Upper lobe of left lung (tissue), 4 donors: Measurements from ENCODE around the gene HAAO.

ENCODE experiments used
- POLR2A ChIP-seq, 4 donors: fragments of 450-650 bp; IDR thresholded peaks; one replicate each; pipeline ENCODE4 v1.5.1; 2016 to 2017; ENCODE audit warnings: antibody characterized with exemption in 4 of 4, mild to moderate bottlenecking in 2 of 4
- POLR2AphosphoS5 ChIP-seq, 2 donors: sonication (generic); formaldehyde crosslinking; IDR thresholded peaks; one replicate each; pipeline ENCODE4 v1.5.1; 2017; ENCODE audit warnings: antibody characterized with exemption in 2 of 2
- TF ChIP-seq, protein P1 (sequence below), 6 experiments: fragments of 450-650 bp in 4 of 6; fragments of 200-600 bp in 2 of 6; sonication (generic) in 2 of 6; IDR thresholded peaks; one replicate each; pipeline ENCODE4 v1.5.1; 2016 to 2019; ENCODE audit warnings: antibody characterized with exemption in 6 of 6

DNA sequence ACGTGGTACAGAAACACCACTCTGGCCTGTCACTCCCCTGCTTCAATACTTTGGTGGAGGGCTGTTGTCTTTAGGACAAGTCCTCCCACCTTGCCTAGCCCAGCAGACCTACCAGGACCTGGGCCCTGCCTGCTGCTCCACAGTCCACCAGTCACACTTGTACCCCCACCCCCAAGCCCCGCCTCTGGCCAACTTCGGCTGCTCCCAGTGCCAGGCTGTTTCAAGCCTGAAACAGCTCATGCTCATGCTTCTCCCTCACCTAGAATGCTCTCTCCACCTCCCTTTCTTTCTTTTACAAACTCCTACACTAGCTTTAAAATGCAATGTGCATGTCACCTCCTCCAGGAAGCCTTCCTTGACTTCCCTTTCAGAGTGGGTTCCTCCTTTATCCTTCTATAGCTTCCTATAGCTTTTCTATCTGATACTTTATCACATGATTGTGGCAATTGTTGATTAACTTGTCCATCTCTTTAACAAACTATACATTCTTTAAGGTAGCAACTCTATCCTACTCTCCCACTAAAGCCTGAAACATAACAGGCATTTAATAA, 23.6 kb downstream of the HAAO start:
- TF ChIP-seq POLR2AphosphoS5 (IDR thresholded peaks at IDR 0.05): no peak
- TF ChIP-seq, protein P1, sequence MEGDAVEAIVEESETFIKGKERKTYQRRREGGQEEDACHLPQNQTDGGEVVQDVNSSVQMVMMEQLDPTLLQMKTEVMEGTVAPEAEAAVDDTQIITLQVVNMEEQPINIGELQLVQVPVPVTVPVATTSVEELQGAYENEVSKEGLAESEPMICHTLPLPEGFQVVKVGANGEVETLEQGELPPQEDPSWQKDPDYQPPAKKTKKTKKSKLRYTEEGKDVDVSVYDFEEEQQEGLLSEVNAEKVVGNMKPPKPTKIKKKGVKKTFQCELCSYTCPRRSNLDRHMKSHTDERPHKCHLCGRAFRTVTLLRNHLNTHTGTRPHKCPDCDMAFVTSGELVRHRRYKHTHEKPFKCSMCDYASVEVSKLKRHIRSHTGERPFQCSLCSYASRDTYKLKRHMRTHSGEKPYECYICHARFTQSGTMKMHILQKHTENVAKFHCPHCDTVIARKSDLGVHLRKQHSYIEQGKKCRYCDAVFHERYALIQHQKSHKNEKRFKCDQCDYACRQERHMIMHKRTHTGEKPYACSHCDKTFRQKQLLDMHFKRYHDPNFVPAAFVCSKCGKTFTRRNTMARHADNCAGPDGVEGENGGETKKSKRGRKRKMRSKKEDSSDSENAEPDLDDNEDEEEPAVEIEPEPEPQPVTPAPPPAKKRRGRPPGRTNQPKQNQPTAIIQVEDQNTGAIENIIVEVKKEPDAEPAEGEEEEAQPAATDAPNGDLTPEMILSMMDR (IDR thresholded peaks at IDR 0.05): no peak
- TF ChIP-seq POLR2A (IDR thresholded peaks at IDR 0.05): no peak
